Natural killer cell (primary cell): Measurements from ENCODE around the gene DOCK9. TPM values are rescaled to one million over a fixed set of nuclear protein-coding genes. Genes with fewer than 3 reads are reported as not detected.

Source experiments
- ATAC-seq, 3 donors: fragments of 150-1000 bp in 2 of 3; fragments of 200-7000 bp in 1 of 3; cut with Tn5 transposase; 1 replicate in 1 of 3; 2 replicates in 2 of 3; pipeline ENCODE4 v1.10.0; 2021; ENCODE audit warnings: mild to moderate bottlenecking in 2 of 3, moderate library complexity in 2 of 3
- DNase-seq, 2 donors: peaks; one replicate each; pipeline versions ENCODE4 v3.0.0 to v3.0.0-alpha.2; 2013 to 2021; ENCODE audit warnings: mixed read lengths in 1 of 2
- H3K27ac ChIP-seq: one replicate; pipeline ENCODE4 v1.5.1; 2013; ENCODE audit warnings: mild to moderate bottlenecking, low read length
- H3K27me3 ChIP-seq: one replicate; pipeline ENCODE4 v1.6.1; 2013; ENCODE audit warnings: low read length; ENCODE audit not compliant: control insufficient read depth, insufficient read depth
- H3K36me3 ChIP-seq: one replicate; pipeline ENCODE4 v1.6.1; 2013; ENCODE audit warnings: low read length; ENCODE audit not compliant: control insufficient read depth, insufficient read depth
- H3K4me1 ChIP-seq: one replicate; pipeline ENCODE4 v1.6.1; 2013; ENCODE audit warnings: low read length; ENCODE audit not compliant: control insufficient read depth, insufficient read depth
- H3K4me3 ChIP-seq: one replicate; pipeline ENCODE4 v1.5.1; 2013; ENCODE audit warnings: low read length
- H3K9me3 ChIP-seq: one replicate; pipeline ENCODE4 v1.6.1; 2013; ENCODE audit warnings: low read length; ENCODE audit not compliant: control insufficient read depth, insufficient read depth
- H3K27ac Mint-ChIP-seq, 2 donors: one replicate each; pipeline ENCODE4 v1.8.0; 2022; ENCODE audit warnings: mild to moderate bottlenecking in 2 of 2, mixed read lengths in 2 of 2, moderate library complexity in 1 of 2
- H3K27me3 Mint-ChIP-seq, 2 donors: one replicate each; pipeline ENCODE4 v1.8.0; 2022; ENCODE audit warnings: low read depth in 2 of 2, mixed read lengths in 2 of 2
- H3K36me3 Mint-ChIP-seq: one replicate; pipeline ENCODE4 v1.8.0; 2022; ENCODE audit warnings: mixed read lengths
- H3K4me1 Mint-ChIP-seq, 2 donors: one replicate each; pipeline ENCODE4 v1.8.0; 2022; ENCODE audit warnings: mixed read lengths in 2 of 2
- H3K4me3 Mint-ChIP-seq: one replicate; pipeline ENCODE4 v1.8.0; 2022; ENCODE audit warnings: mild to moderate bottlenecking, moderate library complexity, mixed read lengths
- H3K9me3 Mint-ChIP-seq, 2 donors: one replicate each; pipeline ENCODE4 v1.8.0; 2022; ENCODE audit warnings: mixed read lengths in 2 of 2
- WGBS: methylation state at CpG from one replicate; pipeline ENCODE4 v1.1.7; 2013; ENCODE audit warnings: missing lambda C conversion rate; ENCODE audit not compliant: insufficient coverage; 5-methylcytosine and 5-hydroxymethylcytosine counted together
- intact Hi-C: fragments of 100-400 bp; cut with micrococcal nuclease; formaldehyde crosslinking; loops from one replicate; pipeline ENCODE4 v1.14.2; 2022
- total RNA-seq, 4 donors: library from RNA; stranded (reverse); fragments of 120-200 nt in 1 of 4; gene quantifications; one replicate each; pipeline versions ENCODE4 v1.2.3 to v1.2.4, GENCODE V29; 2013 to 2022
- TF ChIP-seq, protein P1 (sequence below): fragments of 200-600 bp; IDR thresholded peaks from one replicate; pipeline ENCODE4 v1.8.0; 2022; ENCODE audit warnings: antibody characterized with exemption

The DOCK9 gene
- total RNA-seq, 3 donors from 2014 or later (not counting 1 experiment from before 2014, with no cell fraction given), result 31.5 to 42.5 (median 40.9) TPM

DNA sequence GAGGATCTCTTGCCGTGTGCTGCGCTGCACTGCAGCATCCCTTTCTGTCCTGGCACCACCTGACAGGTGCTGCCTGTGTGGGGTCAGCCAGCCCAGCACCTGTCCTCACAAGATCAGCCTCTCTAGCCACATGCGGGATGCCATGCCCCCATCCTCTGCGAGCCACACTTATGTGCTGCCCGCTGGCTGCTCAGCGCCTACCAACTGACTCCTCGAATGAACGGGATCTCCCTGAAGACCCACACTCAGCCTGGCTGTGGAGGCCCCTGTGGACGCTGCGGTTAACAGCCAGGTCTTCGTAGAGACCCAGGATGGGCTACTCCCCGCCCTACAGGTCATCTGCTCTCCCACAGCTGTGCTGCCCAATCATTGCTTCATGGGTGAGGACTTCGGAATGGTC, 106.1 kb downstream of the DOCK9 start:
- Mint-ChIP-seq H3K4me3 (no peak overlapping the region), H3K4me1 (peaks cover 0 to 7% of the 10 kb centered on the region in 2 donors), H3K9me3 (peaks cover 0 to 2% of the 10 kb centered on the region in 2 donors), H3K27me3 (no peaks in the 10 kb centered on the region), H3K36me3 (peaks cover 28% of the 10 kb centered on the region), H3K27ac (no peak overlapping the region)
- no peaks in the 10 kb centered on the region for H3K4me1 ChIP-seq
- no peak overlapping the region for H3K4me3 ChIP-seq
- no peak for DNase-seq
- peak in 1 of 3 donors; percentile 32 for ATAC-seq
- H3K36me3 ChIP-seq, result peaks cover 29% of the 10 kb centered on the region
- H3K27ac ChIP-seq, result no peak overlapping the region
- 94% methylated on average over 13 of the region's 13 CpGs for WGBS
- H3K27me3 ChIP-seq, result no peaks in the 10 kb centered on the region
- intact Hi-C loops, result no loop called here
- TF ChIP-seq, protein P1, sequence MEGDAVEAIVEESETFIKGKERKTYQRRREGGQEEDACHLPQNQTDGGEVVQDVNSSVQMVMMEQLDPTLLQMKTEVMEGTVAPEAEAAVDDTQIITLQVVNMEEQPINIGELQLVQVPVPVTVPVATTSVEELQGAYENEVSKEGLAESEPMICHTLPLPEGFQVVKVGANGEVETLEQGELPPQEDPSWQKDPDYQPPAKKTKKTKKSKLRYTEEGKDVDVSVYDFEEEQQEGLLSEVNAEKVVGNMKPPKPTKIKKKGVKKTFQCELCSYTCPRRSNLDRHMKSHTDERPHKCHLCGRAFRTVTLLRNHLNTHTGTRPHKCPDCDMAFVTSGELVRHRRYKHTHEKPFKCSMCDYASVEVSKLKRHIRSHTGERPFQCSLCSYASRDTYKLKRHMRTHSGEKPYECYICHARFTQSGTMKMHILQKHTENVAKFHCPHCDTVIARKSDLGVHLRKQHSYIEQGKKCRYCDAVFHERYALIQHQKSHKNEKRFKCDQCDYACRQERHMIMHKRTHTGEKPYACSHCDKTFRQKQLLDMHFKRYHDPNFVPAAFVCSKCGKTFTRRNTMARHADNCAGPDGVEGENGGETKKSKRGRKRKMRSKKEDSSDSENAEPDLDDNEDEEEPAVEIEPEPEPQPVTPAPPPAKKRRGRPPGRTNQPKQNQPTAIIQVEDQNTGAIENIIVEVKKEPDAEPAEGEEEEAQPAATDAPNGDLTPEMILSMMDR, result no peak
- peaks cover 8% of the 10 kb centered on the region for H3K9me3 ChIP-seq

DNA sequence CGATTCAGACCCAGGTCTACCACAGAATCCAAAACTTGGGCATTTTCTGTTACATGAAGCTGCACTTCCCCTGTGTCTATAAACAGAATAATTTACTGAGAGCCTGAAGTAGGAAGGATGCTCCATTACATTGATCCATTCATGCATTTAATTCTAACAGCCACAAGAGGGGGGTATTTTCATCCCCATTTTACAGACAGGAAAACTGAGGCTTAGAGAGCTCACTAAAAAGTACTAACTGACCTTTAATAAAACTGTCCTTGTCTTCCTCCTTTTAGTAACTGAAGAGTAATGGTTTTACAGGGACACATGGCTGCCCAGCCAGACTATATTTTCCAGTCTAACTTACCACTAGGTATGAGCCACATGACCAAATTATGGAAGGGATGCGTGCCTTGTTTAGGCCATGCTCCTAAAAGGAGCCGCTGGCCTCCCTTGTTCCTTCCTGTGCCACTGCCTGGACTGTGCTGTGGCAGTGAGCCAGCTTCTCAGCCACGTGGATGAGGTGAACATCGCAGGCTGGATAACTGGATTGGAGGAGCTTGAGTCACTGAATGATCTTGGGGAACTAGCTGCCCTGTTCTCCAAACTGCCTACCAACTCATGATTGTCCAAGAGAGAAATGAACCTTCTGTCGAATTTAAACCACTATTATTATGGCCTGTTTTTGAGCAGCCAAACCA, 108.3 kb downstream of the DOCK9 start:
- no peaks in the 10 kb centered on the region for H3K4me1 Mint-ChIP-seq
- H3K27ac Mint-ChIP-seq, result no peak overlapping the region
- DNase-seq, result peak in 1 of 2 donors; percentile 35
- peaks cover 46% of the 10 kb centered on the region for H3K36me3 ChIP-seq
- H3K27me3 Mint-ChIP-seq, result no peaks in the 10 kb centered on the region
- H3K4me3 Mint-ChIP-seq, result no peak overlapping the region
- intact Hi-C loops, result no loop called here
- peaks cover 21% of the 10 kb centered on the region for H3K36me3 Mint-ChIP-seq
- no peak overlapping the region for H3K27ac ChIP-seq
- peaks cover 8% of the 10 kb centered on the region for H3K9me3 ChIP-seq
- ATAC-seq, result no peak
- no peak overlapping the region for H3K4me3 ChIP-seq
- no peaks in the 10 kb centered on the region for H3K4me1 ChIP-seq
- WGBS, result 86% methylated on average over 5 of the region's 6 CpGs
- peaks cover 0 to 2% of the 10 kb centered on the region in 2 donors for H3K9me3 Mint-ChIP-seq
- TF ChIP-seq, protein P1, result peak; percentile 18
- H3K27me3 ChIP-seq, result no peaks in the 10 kb centered on the region

DNA sequence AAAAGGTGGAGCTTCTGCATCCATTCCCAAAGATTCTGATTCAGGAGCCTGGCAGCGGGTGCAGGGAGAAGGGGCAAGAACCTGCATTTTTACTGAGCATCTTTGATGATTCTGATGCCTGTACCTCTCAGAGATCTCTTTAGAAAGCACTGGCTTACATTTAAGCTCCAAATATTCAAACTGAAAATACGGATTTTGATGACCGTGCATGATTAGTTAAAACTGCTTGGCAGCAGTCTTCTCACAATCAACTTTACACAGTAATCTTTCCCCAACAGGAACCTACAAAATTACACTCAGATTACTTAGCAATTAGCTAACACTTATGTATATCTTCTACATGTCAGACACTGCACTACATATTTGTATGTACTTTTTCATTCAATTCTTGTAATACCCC, 108.9 kb downstream of the DOCK9 start:
- intact Hi-C loops, result no loop called here
- TF ChIP-seq, protein P1, result no peak
- DNase-seq (no peak), ATAC-seq (no peak)
- no peak overlapping the region for H3K27ac ChIP-seq
- H3K27me3 ChIP-seq, result no peaks in the 10 kb centered on the region
- H3K4me3 ChIP-seq, result no peak overlapping the region
- peaks cover 0 to 2% of the 10 kb centered on the region in 2 donors for H3K9me3 Mint-ChIP-seq
- no peaks in the 10 kb centered on the region for H3K4me1 ChIP-seq
- peaks cover 19% of the 10 kb centered on the region for H3K36me3 Mint-ChIP-seq
- no peak overlapping the region for H3K4me3 Mint-ChIP-seq
- H3K9me3 ChIP-seq, result peaks cover 8% of the 10 kb centered on the region
- no peaks in the 10 kb centered on the region for H3K27me3 Mint-ChIP-seq
- H3K36me3 ChIP-seq, result peaks cover 48% of the 10 kb centered on the region
- H3K27ac Mint-ChIP-seq, result no peak overlapping the region
- no peaks in the 10 kb centered on the region for H3K4me1 Mint-ChIP-seq
- 97% methylated on average over 3 of the region's 3 CpGs for WGBS

GRCh38 chr13:98866882-98867281, 111.0 kb downstream of the DOCK9 start:
- Histone ChIP-seq H3K4me1 (no peaks in the 10 kb centered on the region), H3K27me3 (no peaks in the 10 kb centered on the region), H3K27ac (no peak overlapping the region), H3K36me3 (peaks cover 51% of the 10 kb centered on the region), H3K4me3 (no peak overlapping the region), H3K9me3 (no peaks in the 10 kb centered on the region)
- peaks cover 18% of the 10 kb centered on the region for H3K36me3 Mint-ChIP-seq
- no peaks in the 10 kb centered on the region for H3K4me1 Mint-ChIP-seq
- intact Hi-C loops, result no loop called here
- no peaks in the 10 kb centered on the region for H3K27me3 Mint-ChIP-seq
- no peak overlapping the region for H3K4me3 Mint-ChIP-seq
- H3K9me3 Mint-ChIP-seq, result no peaks in the 10 kb centered on the region
- ATAC-seq, result no peak
- WGBS, result no CpG with 5 or more reads among the region's 1 CpG
- TF ChIP-seq, protein P1, result no peak
- no peak for DNase-seq
- no peak overlapping the region for H3K27ac Mint-ChIP-seq
